Type B pancreatic cell (in vitro differentiated cells): ENCODE measurements around the gene KDM4B. TPM values are rescaled to one million over a fixed set of nuclear protein-coding genes. Genes with fewer than 3 reads are reported as not detected.

Experiments used
- DNase-seq: peaks from one replicate; pipeline ENCODE4 v3.0.0; 2021; ENCODE audit warnings: mixed read lengths; ENCODE audit not compliant: unreplicated experiment; ENCODE audit errors: extremely low spot score
- H3K27ac Mint-ChIP-seq: 2 replicates; pipeline ENCODE4 v1.8.0; 2021; ENCODE audit warnings: mild to moderate bottlenecking, mixed read lengths
- H3K27me3 Mint-ChIP-seq: 2 replicates; pipeline ENCODE4 v1.8.0; 2021; ENCODE audit warnings: mixed read lengths
- H3K36me3 Mint-ChIP-seq: 2 replicates; pipeline ENCODE4 v1.8.0; 2021; ENCODE audit warnings: mixed read lengths
- H3K4me1 Mint-ChIP-seq: one replicate; pipeline ENCODE4 v1.8.0; 2021; ENCODE audit warnings: mixed read lengths; ENCODE audit not compliant: unreplicated experiment
- H3K4me3 Mint-ChIP-seq: 2 replicates; pipeline ENCODE4 v1.8.0; 2021; ENCODE audit warnings: mild to moderate bottlenecking, mixed read lengths
- H3K9me3 Mint-ChIP-seq: 2 replicates; pipeline ENCODE4 v1.8.0; 2021; ENCODE audit warnings: mixed read lengths
- CTCF ChIP-seq: fragments of 200-600 bp; sonication (generic); conservative IDR thresholded peaks from 2 replicates; pipeline ENCODE4 v1.5.0; 2021; ENCODE audit warnings: antibody characterized with exemption, mild to moderate bottlenecking
- total RNA-seq: library from RNA; stranded (reverse); gene quantifications from 2 replicates; pipeline ENCODE4 v1.2.1, GENCODE V29; 2021; ENCODE audit warnings: low replicate concordance

Gene KDM4B
- total RNA-seq, 1 donor from 2014 or later: 48.8 TPM

GRCh38 chr19:5067678-5068077 is 98.8 kb downstream of the KDM4B start:
- no peak overlapping the region for H3K27ac Mint-ChIP-seq
- H3K4me1 Mint-ChIP-seq: peaks cover 21% of the 10 kb centered on the region
- no peak overlapping the region for H3K4me3 Mint-ChIP-seq
- no peak for TF ChIP-seq CTCF
- no peaks in the 10 kb centered on the region for H3K27me3 Mint-ChIP-seq
- H3K36me3 Mint-ChIP-seq: peaks cover 7% of the 10 kb centered on the region
- no peaks in the 10 kb centered on the region for H3K9me3 Mint-ChIP-seq
- no peak for DNase-seq

DNA sequence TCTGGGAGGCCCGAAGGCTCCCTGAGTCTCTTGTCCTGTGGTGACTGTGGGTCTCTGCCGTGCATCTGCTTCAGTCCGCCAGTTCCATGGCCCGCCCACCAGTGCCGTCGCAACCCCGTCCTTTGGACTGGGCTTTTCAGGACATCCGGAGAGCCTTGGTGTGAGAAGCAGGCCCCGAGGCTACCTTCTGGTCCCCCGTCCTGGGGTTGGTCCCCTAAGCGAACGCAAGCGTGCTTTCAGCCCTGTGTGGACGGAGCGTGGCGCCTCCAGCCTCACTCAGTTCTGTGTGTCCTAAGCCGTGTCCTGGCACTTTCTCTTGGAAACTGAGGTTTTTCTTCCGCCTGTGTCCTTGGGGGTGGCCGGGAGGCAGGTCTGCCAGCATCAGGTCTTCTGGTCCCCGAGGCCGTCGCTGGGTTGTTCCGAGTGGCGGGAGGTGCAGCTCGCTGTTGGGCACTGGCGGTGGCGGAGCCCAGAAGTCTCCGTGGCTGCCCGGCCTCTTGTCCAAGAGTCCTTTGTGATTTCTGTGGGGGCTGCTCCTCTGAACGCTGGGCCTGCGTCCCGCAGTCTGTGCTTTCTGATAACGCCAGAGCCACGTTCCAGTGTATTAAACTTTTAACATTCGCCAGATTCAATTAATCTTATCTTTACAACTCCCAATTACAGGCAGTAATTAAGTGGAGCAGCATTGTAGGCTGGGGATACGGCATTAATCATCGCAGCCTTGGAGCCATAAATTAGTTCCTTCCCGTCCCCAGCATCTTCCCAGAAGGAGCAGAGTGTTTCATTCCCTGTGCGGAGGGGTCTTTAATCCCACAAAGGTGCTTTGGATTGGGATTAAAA is 99.5 kb downstream of the KDM4B start:
- Mint-ChIP-seq H3K4me1 (peaks cover 21% of the 10 kb centered on the region), H3K9me3 (no peaks in the 10 kb centered on the region), H3K27me3 (no peaks in the 10 kb centered on the region), H3K27ac (no peak overlapping the region), H3K4me3 (no peak overlapping the region), H3K36me3 (no peaks in the 10 kb centered on the region)
- no peak for TF ChIP-seq CTCF
- DNase-seq: no peak

- Mint-ChIP-seq H3K9me3 (no peaks in the 10 kb centered on the region), H3K4me3 (no peak overlapping the region), H3K4me1 (peaks cover 21% of the 10 kb centered on the region), H3K36me3 (no peaks in the 10 kb centered on the region), H3K27ac (no peak overlapping the region), H3K27me3 (no peaks in the 10 kb centered on the region)
- TF ChIP-seq CTCF: no peak
- no peak for DNase-seq
Measured at GRCh38 chr19:5070331-5070730, 101.4 kb downstream of the KDM4B start.

- no peak for DNase-seq
- Mint-ChIP-seq H3K9me3 (no peaks in the 10 kb centered on the region), H3K4me1 (peaks cover 21% of the 10 kb centered on the region), H3K4me3 (no peak overlapping the region), H3K36me3 (no peaks in the 10 kb centered on the region), H3K27ac (no peak overlapping the region), H3K27me3 (no peaks in the 10 kb centered on the region)
- no peak for TF ChIP-seq CTCF
Measured at GRCh38 chr19:5070930-5071329, 102.0 kb downstream of the KDM4B start.

GRCh38 chr19:5071579-5071978 is 102.7 kb downstream of the KDM4B start:
- Mint-ChIP-seq H3K4me3 (no peak overlapping the region), H3K27me3 (no peaks in the 10 kb centered on the region), H3K27ac (no peak overlapping the region), H3K9me3 (no peaks in the 10 kb centered on the region), H3K4me1 (peaks cover 17% of the 10 kb centered on the region), H3K36me3 (no peaks in the 10 kb centered on the region)
- no peak for TF ChIP-seq CTCF
- no peak for DNase-seq
